ENCODE results near the gene ATAT1. TPM values are rescaled to one million over a fixed set of nuclear protein-coding genes. Genes with fewer than 3 reads are reported as not detected.

ATAT1 gene
- polyA plus RNA-seq, result 10 to 100 TPM in 2 of 4 donors, 1 to 10 TPM in 2; 6.5 to 28.2 (median 11.6) TPM
- long read RNA-seq, donor 1, partial matches to known transcripts, result 118 of 172 reads
- long read RNA-seq, donor 1, other reads (novel, unspliced or antisense), result 47 of 172 reads
- long read RNA-seq, donor 2, partial matches to known transcripts, result 0 of 4 reads
- long read RNA-seq, donor 2, other reads (novel, unspliced or antisense), result 0 of 4 reads
- long read RNA-seq, donor 3, partial matches to known transcripts, result 65 of 103 reads
- long read RNA-seq, donor 3, other reads (novel, unspliced or antisense), result 33 of 103 reads
- long read RNA-seq, donor 4, partial matches to known transcripts, result 0 of 1 reads
- long read RNA-seq, donor 4, other reads (novel, unspliced or antisense), result 0 of 1 reads
- long read RNA-seq, donor 5, partial matches to known transcripts, result 0 of 1 reads
- long read RNA-seq, donor 5, other reads (novel, unspliced or antisense), result 0 of 1 reads
- long read RNA-seq, donor 6, partial matches to known transcripts, result 8 of 12 reads
- long read RNA-seq, donor 6, other reads (novel, unspliced or antisense), result 0 of 12 reads
- long read RNA-seq, donor 7, partial matches to known transcripts, result 26 of 39 reads
- long read RNA-seq, donor 7, other reads (novel, unspliced or antisense), result 6 of 39 reads
- long read RNA-seq, donor 8, partial matches to known transcripts, result 0 of 1 reads
- long read RNA-seq, donor 8, other reads (novel, unspliced or antisense), result 0 of 1 reads
- long read RNA-seq, donor 9, partial matches to known transcripts, result 23 of 30 reads
- long read RNA-seq, donor 9, other reads (novel, unspliced or antisense), result 6 of 30 reads
- long read RNA-seq, donor 10, partial matches to known transcripts, result 0 of 6 reads
- long read RNA-seq, donor 10, other reads (novel, unspliced or antisense), result 0 of 6 reads

DNA sequence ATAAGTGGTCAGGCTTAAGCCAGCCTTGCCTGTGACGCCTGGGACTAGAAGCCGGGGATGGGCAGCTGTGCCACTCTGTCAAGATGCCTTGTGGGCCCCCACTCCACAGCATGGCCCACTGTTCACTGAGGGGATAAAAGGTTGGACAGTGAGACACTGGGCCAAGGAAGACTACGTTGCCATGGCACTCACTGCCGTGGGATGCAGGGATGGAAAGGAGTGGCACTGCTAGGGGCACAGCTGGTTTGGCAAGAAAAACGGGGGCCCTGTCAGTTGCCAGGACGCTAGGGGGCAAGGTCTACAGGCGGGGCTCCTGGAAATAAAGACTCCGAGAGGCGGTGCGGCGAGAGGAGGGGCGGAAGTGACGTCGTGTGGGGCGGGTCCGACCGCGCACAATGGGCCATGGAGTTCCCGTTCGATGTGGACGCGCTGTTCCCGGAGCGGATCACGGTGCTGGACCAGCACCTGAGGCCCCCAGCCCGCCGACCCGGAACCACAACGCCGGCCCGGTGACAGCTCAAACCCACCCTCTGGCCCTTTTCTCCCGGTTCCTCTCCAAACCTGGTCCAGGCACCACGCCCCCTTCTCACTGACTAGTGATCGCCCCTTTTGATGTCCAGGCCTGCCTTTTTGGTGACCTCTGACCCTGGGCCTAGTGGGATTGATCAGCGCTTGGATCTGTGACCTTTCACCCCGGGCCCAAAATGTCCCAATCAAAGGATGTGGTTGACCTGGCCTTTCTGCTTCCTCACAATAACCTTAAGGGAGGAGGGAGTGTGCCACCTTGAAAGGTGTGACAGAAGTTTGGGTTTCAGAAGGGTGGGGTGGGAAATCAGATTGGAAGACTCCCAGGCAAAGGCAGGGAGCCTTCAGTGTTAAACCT, at the start of gene ATAT1:
Gene ATAT1, plus strand, starts transcription at position 391 of the 883 bp plus-strand sequence.
- DNase-seq (peak; percentile 96 to 98), FAIRE-seq (no peak)
- H3K4me3 ChIP-seq (ENCODE audit: low read depth in 1 of 3, low read length in 3 of 3), result peak within 1 kb of the TSS; percentile 26 to 84 (median 64)
- no peaks in the 10 kb centered on the region for H3K9me3 ChIP-seq (ENCODE audit: control insufficient read depth in 2 of 2, insufficient read depth in 1 of 2, low read depth in 1 of 2, low read length in 1 of 2)
- no peaks in the 10 kb centered on the region for H3K27me3 ChIP-seq (ENCODE audit: control insufficient read depth in 3 of 3, insufficient read depth in 3 of 3, low read length in 3 of 3)
- H3K36me3 ChIP-seq (ENCODE audit: control insufficient read depth in 3 of 3, insufficient read depth in 2 of 3, low read depth in 1 of 3, low read length in 3 of 3), result peaks cover 7 to 76% (median 11%) of the 10 kb centered on the region in 3 donors
- peaks cover 2 to 17% (median 3%) of the 10 kb centered on the region in 3 donors for H3K4me1 ChIP-seq (ENCODE audit: control insufficient read depth in 3 of 3, insufficient read depth in 2 of 3, low read depth in 1 of 3, low read length in 2 of 3)
- WGBS, 3 donors, result 1 to 2% (median 2%) methylated on average over 24 to 36 of the region's 36 CpGs
- peak within 1 kb of the TSS; percentile 79 to 87 (median 84) for H3K27ac ChIP-seq (ENCODE audit: low read depth in 1 of 3, low read length in 2 of 3)

DNA sequence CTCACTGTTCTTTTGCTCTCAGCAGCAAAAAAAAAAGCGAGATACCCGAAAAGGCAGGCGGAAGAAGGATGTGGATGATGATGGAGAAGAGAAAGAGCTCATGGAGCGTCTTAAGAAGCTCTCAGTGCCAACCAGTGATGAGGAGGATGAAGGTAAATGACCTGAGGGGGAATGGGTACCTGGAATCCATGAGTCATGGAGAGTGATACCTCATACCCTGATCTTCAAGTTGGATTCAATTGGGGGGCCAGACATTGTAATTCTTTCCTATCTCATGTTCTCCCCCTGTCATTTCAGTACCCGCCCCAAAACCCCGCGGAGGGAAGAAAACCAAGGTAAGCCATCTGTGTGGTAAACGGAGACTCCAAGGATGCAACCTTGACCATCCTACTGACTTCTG, 48.6 kb upstream of the ATAT1 start:
- no peaks in the 10 kb centered on the region for H3K9me3 ChIP-seq (ENCODE audit: control insufficient read depth in 2 of 2, insufficient read depth in 1 of 2, low read depth in 1 of 2, low read length in 1 of 2)
- no peak overlapping the region for H3K4me3 ChIP-seq (ENCODE audit: low read depth in 1 of 3, low read length in 3 of 3)
- H3K27me3 ChIP-seq (ENCODE audit: control insufficient read depth in 3 of 3, insufficient read depth in 3 of 3, low read length in 3 of 3), result no peaks in the 10 kb centered on the region
- no peak for DNase-seq
- peaks cover 23 to 71% (median 26%) of the 10 kb centered on the region in 3 donors for H3K36me3 ChIP-seq (ENCODE audit: control insufficient read depth in 3 of 3, insufficient read depth in 2 of 3, low read depth in 1 of 3, low read length in 3 of 3)
- 94 to 99% (median 97%) methylated on average over 8 of the region's 8 CpGs for WGBS, 3 donors
- peaks cover under 1 to 12% (median 3%) of the 10 kb centered on the region in 3 donors for H3K4me1 ChIP-seq (ENCODE audit: control insufficient read depth in 3 of 3, insufficient read depth in 2 of 3, low read depth in 1 of 3, low read length in 2 of 3)
- no peak overlapping the region for H3K27ac ChIP-seq (ENCODE audit: low read depth in 1 of 3, low read length in 2 of 3)
- FAIRE-seq, result no peak

DNA sequence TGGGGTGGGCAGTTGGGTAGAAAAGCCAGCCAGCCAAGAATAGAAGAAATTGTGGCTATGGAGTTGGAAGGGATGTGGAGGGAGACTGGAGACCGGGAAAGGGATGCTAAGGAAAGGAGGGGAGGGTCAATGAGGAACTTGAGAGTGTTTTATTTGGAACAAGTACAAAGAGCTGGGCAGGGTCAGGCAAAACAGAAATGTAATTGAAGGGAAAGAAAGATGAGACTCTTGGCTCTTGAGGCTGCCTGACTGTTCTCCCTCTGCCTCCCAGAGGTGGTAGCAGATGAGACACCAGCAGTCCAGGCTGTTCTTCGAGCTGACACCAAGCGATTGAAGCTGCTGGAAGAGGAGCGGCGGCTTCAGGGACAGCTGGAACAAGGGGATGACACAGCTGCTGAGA, 42.8 kb upstream of the ATAT1 start:
- Histone ChIP-seq H3K4me1 (ENCODE audit: control insufficient read depth in 3 of 3, insufficient read depth in 2 of 3, low read depth in 1 of 3, low read length in 2 of 3) (no peaks in the 10 kb centered on the region), H3K27ac (ENCODE audit: low read depth in 1 of 3, low read length in 2 of 3) (no peak overlapping the region), H3K36me3 (ENCODE audit: control insufficient read depth in 3 of 3, insufficient read depth in 2 of 3, low read depth in 1 of 3, low read length in 3 of 3) (peaks cover 44 to 92% (median 46%) of the 10 kb centered on the region in 3 donors), H3K27me3 (ENCODE audit: control insufficient read depth in 3 of 3, insufficient read depth in 3 of 3, low read length in 3 of 3) (no peaks in the 10 kb centered on the region), H3K4me3 (ENCODE audit: low read depth in 1 of 3, low read length in 3 of 3) (no peak overlapping the region), H3K9me3 (ENCODE audit: control insufficient read depth in 2 of 2, insufficient read depth in 1 of 2, low read depth in 1 of 2, low read length in 1 of 2) (no peaks in the 10 kb centered on the region)
- no peak for FAIRE-seq
- no peak for DNase-seq
- 91 to 94% (median 91%) methylated on average over 5 of the region's 5 CpGs for WGBS, 3 donors

DNA sequence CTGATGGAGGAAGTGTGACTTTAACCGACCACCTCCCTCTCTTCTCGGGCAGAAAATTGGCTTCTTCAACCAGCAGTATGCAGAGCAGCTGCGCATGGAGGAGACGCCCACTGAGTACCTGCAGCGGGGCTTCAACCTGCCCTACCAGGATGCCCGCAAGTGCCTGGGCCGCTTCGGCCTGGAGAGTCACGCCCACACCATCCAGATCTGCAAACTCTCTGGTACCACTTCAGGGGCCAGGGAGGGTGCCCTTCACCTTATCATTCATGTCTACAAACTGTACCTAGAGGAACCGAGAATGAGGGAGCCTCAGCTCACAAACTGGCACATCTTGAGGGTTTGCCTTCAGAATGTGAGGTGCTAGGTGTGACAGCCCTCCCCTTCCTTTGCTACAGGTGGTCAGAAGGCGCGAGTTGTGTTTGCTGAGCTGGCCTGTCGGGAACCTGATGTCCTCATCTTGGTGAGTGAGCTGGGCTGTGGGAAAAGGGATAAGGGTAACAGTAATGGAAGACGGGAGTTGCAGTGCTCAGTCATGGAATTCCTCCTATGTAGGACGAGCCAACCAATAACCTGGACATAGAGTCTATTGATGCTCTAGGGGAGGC, 36.8 kb upstream of the ATAT1 start:
- Histone ChIP-seq H3K4me1 (ENCODE audit: control insufficient read depth in 3 of 3, insufficient read depth in 2 of 3, low read depth in 1 of 3, low read length in 2 of 3) (no peaks in the 10 kb centered on the region), H3K4me3 (ENCODE audit: low read depth in 1 of 3, low read length in 3 of 3) (no peak overlapping the region), H3K27ac (ENCODE audit: low read depth in 1 of 3, low read length in 2 of 3) (no peak overlapping the region), H3K9me3 (ENCODE audit: control insufficient read depth in 2 of 2, insufficient read depth in 1 of 2, low read depth in 1 of 2, low read length in 1 of 2) (no peaks in the 10 kb centered on the region), H3K36me3 (ENCODE audit: control insufficient read depth in 3 of 3, insufficient read depth in 2 of 3, low read depth in 1 of 3, low read length in 3 of 3) (peaks cover 26 to 83% (median 29%) of the 10 kb centered on the region in 3 donors), H3K27me3 (ENCODE audit: control insufficient read depth in 3 of 3, insufficient read depth in 3 of 3, low read length in 3 of 3) (no peaks in the 10 kb centered on the region)
- FAIRE-seq, result no peak
- no peak for DNase-seq
- WGBS, 3 donors, result 91 to 94% (median 92%) methylated on average over 15 of the region's 15 CpGs

DNA sequence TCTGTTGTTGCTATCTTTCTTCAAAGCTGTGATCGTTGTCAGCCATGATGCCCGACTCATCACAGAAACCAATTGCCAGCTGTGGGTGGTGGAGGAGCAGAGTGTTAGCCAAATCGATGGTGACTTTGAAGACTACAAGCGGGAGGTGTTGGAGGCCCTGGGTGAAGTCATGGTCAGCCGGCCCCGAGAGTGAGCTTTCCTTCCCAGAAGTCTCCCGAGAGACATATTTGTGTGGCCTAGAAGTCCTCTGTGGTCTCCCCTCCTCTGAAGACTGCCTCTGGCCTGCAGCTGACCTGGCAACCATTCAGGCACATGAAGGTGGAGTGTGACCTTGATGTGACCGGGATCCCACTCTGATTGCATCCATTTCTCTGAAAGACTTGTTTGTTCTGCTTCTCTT, 36.2 kb upstream of the ATAT1 start:
- H3K27ac ChIP-seq (ENCODE audit: low read depth in 1 of 3, low read length in 2 of 3), result no peak overlapping the region
- no peaks in the 10 kb centered on the region for H3K27me3 ChIP-seq (ENCODE audit: control insufficient read depth in 3 of 3, insufficient read depth in 3 of 3, low read length in 3 of 3)
- FAIRE-seq, result no peak
- 80 to 86% (median 84%) methylated on average over 8 of the region's 8 CpGs for WGBS, 3 donors
- no peaks in the 10 kb centered on the region for H3K9me3 ChIP-seq (ENCODE audit: control insufficient read depth in 2 of 2, insufficient read depth in 1 of 2, low read depth in 1 of 2, low read length in 1 of 2)
- DNase-seq, result no peak
- H3K36me3 ChIP-seq (ENCODE audit: control insufficient read depth in 3 of 3, insufficient read depth in 2 of 3, low read depth in 1 of 3, low read length in 3 of 3), result peaks cover 22 to 77% (median 27%) of the 10 kb centered on the region in 3 donors
- H3K4me3 ChIP-seq (ENCODE audit: low read depth in 1 of 3, low read length in 3 of 3), result no peak overlapping the region
- no peaks in the 10 kb centered on the region for H3K4me1 ChIP-seq (ENCODE audit: control insufficient read depth in 3 of 3, insufficient read depth in 2 of 3, low read depth in 1 of 3, low read length in 2 of 3)

DNA sequence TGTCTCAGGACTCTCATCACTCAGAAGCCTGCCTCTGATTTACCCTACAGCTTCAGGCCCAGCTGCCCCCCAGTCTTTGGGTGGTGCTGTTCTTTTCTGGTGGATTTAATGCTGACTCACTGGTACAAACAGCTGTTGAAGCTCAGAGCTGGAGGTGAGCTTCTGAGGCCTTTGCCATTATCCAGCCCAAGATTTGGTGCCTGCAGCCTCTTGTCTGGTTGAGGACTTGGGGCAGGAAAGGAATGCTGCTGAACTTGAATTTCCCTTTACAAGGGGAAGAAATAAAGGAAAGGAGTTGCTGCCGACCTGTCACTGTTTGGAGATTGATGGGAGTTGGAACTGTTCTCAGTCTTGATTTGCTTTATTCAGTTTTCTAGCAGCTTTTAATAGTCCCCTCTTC, 35.7 kb upstream of the ATAT1 start:
- DNase-seq (no peak), FAIRE-seq (no peak)
- H3K27ac ChIP-seq (ENCODE audit: low read depth in 1 of 3, low read length in 2 of 3), result no peak overlapping the region
- no peaks in the 10 kb centered on the region for H3K9me3 ChIP-seq (ENCODE audit: control insufficient read depth in 2 of 2, insufficient read depth in 1 of 2, low read depth in 1 of 2, low read length in 1 of 2)
- H3K4me3 ChIP-seq (ENCODE audit: low read depth in 1 of 3, low read length in 3 of 3), result no peak overlapping the region
- no peaks in the 10 kb centered on the region for H3K4me1 ChIP-seq (ENCODE audit: control insufficient read depth in 3 of 3, insufficient read depth in 2 of 3, low read depth in 1 of 3, low read length in 2 of 3)
- H3K27me3 ChIP-seq (ENCODE audit: control insufficient read depth in 3 of 3, insufficient read depth in 3 of 3, low read length in 3 of 3), result no peaks in the 10 kb centered on the region
- H3K36me3 ChIP-seq (ENCODE audit: control insufficient read depth in 3 of 3, insufficient read depth in 2 of 3, low read depth in 1 of 3, low read length in 3 of 3), result peaks cover 17 to 72% (median 22%) of the 10 kb centered on the region in 3 donors
- WGBS, 3 donors, result 37 to 65% (median 46%) methylated on average over 1 of the region's 1 CpG

DNA sequence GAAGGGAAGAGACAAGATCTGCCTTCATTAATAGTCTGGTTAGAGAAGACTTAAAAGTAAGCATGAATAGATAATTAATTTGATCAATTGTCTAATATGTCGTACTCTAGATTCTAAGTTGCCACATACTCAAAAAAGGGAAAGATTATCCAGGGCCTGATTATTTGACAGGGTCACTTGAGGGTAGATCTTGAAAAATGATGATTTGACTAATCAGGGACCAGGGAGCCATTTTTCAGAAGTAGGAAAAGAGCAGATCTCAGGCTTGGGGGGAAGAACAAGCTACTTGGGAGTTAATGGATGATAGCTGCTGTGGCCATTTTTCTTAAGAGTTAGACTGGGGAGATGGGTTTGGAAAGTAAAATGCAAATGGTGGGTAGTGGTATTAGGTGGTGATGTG, 34.4 kb upstream of the ATAT1 start:
- no peak overlapping the region for H3K4me3 ChIP-seq (ENCODE audit: low read depth in 1 of 3, low read length in 3 of 3)
- DNase-seq, result no peak
- peaks cover 10 to 66% (median 14%) of the 10 kb centered on the region in 3 donors for H3K36me3 ChIP-seq (ENCODE audit: control insufficient read depth in 3 of 3, insufficient read depth in 2 of 3, low read depth in 1 of 3, low read length in 3 of 3)
- no peaks in the 10 kb centered on the region for H3K27me3 ChIP-seq (ENCODE audit: control insufficient read depth in 3 of 3, insufficient read depth in 3 of 3, low read length in 3 of 3)
- no peak for FAIRE-seq
- no peaks in the 10 kb centered on the region for H3K9me3 ChIP-seq (ENCODE audit: control insufficient read depth in 2 of 2, insufficient read depth in 1 of 2, low read depth in 1 of 2, low read length in 1 of 2)
- WGBS, 3 donors, result 93 to 100% (median 100%) methylated on average over 1 of the region's 1 CpG
- H3K27ac ChIP-seq (ENCODE audit: low read depth in 1 of 3, low read length in 2 of 3), result no peak overlapping the region
- no peaks in the 10 kb centered on the region for H3K4me1 ChIP-seq (ENCODE audit: control insufficient read depth in 3 of 3, insufficient read depth in 2 of 3, low read depth in 1 of 3, low read length in 2 of 3)
